SJCRH30 (cell line): ENCODE measurements around the gene METTL6. TPM values are rescaled to one million over a fixed set of nuclear protein-coding genes. Genes with fewer than 3 reads are reported as not detected.
"Not testable (repeated sequence)": the region's sequence is repeated elsewhere in the genome, so short reads cannot be mapped to it uniquely, and the experiment has no call there.

Experiments
- DNase-seq, 2 experiments: peaks; one replicate each; pipeline ENCODE4 v3.0.0-alpha.2; 2015 to 2020
- H3K27ac ChIP-seq: fragments of 250-450 bp; sonication (Bioruptor Pico); 2 replicates; pipeline ENCODE4 v1.5.1; 2020; ENCODE audit warnings: mild to moderate bottlenecking, moderate library complexity
- H3K27me3 ChIP-seq: fragments of 250-450 bp; sonication (Bioruptor Pico); 2 replicates; pipeline ENCODE4 v1.5.1; 2020; ENCODE audit warnings: mild to moderate bottlenecking, moderate library complexity
- H3K36me3 ChIP-seq: fragments of 250-450 bp; sonication (Bioruptor Pico); 2 replicates; pipeline ENCODE4 v1.5.1; 2020; ENCODE audit warnings: mild to moderate bottlenecking, moderate library complexity
- H3K4me1 ChIP-seq: fragments of 250-450 bp; sonication (Bioruptor Pico); 2 replicates; pipeline ENCODE4 v1.5.1; 2020; ENCODE audit warnings: mild to moderate bottlenecking, moderate library complexity
- H3K4me3 ChIP-seq: fragments of 250-450 bp; sonication (Bioruptor Pico); 2 replicates; pipeline ENCODE4 v1.5.1; 2020; ENCODE audit warnings: mild to moderate bottlenecking, moderate library complexity
- H3K9me3 ChIP-seq: fragments of 250-450 bp; sonication (Bioruptor Pico); replicated peaks from 2 replicates; pipeline ENCODE4 v1.5.1; 2020; ENCODE audit warnings: mild to moderate bottlenecking, moderate library complexity
- total RNA-seq: library from RNA; depleted of rRNA; stranded (reverse); fragments of >200 nt; shearing (Covaris generic); gene quantifications from 2 replicates; pipeline ENCODE4 v1.2.3, GENCODE V29; 2014

METTL6 gene
- total RNA-seq, 1 experiment from 2014 or later: 23.8 TPM

GRCh38 chr3:15433531-15433930, 6.2 kb upstream of the METTL6 start:
- Histone ChIP-seq H3K4me3 (no peak overlapping the region), H3K9me3 (no peaks in the 10 kb centered on the region), H3K36me3 (peaks cover 34% of the 10 kb centered on the region), H3K27ac (no peak overlapping the region), H3K4me1 (peaks cover 4% of the 10 kb centered on the region; the same call in 1 of the 2 replicates), H3K27me3 (no peaks in the 10 kb centered on the region)
- DNase-seq: no peak

GRCh38 chr3:15431256-15431837, 4.0 kb upstream of the METTL6 start:
- Histone ChIP-seq H3K4me3 (no peak overlapping the region), H3K9me3 (no peaks in the 10 kb centered on the region), H3K27ac (no peak overlapping the region), H3K4me1 (peaks cover 4% of the 10 kb centered on the region; the same call in 1 of the 2 replicates), H3K27me3 (no peaks in the 10 kb centered on the region), H3K36me3 (peaks cover 25% of the 10 kb centered on the region)
- DNase-seq: no peak

- peaks cover 22% of the 10 kb centered on the region for H3K36me3 ChIP-seq
- H3K9me3 ChIP-seq: no peaks in the 10 kb centered on the region
- H3K4me3 ChIP-seq: no peak overlapping the region
- H3K4me1 ChIP-seq: peaks cover 4% of the 10 kb centered on the region; the same call in 1 of the 2 replicates
- no peaks in the 10 kb centered on the region for H3K27me3 ChIP-seq
- no peak for DNase-seq
- H3K27ac ChIP-seq: no peak overlapping the region
These were observed 3.3 kb upstream of the METTL6 start for GRCh38 chr3:15430624-15431023.

GRCh38 chr3:15429080-15429479, 1.7 kb upstream of the METTL6 start:
- no peak for DNase-seq
- H3K36me3 ChIP-seq: peaks cover 16% of the 10 kb centered on the region
- peak overlapping the region; percentile 96; the same call in 1 of the 2 replicates for H3K4me3 ChIP-seq
- H3K27me3 ChIP-seq: no peaks in the 10 kb centered on the region
- no peak overlapping the region for H3K27ac ChIP-seq
- H3K4me1 ChIP-seq: peaks cover 4% of the 10 kb centered on the region; the same call in 1 of the 2 replicates
- H3K9me3 ChIP-seq: no peaks in the 10 kb centered on the region

- Histone ChIP-seq H3K4me1 (peaks cover 4% of the 10 kb centered on the region; the same call in 1 of the 2 replicates), H3K9me3 (no peaks in the 10 kb centered on the region), H3K36me3 (peaks cover 20% of the 10 kb centered on the region), H3K4me3 (peak overlapping the region; percentile 96), H3K27me3 (no peaks in the 10 kb centered on the region), H3K27ac (no peak overlapping the region)
- DNase-seq: no peak
These were observed 1.2 kb upstream of the METTL6 start for GRCh38 chr3:15428539-15428938.

GRCh38 chr3:15427981-15428380, 637 bp upstream of the METTL6 start:
- H3K27me3 ChIP-seq: no peaks in the 10 kb centered on the region
- peaks cover 4% of the 10 kb centered on the region; the same call in 1 of the 2 replicates for H3K4me1 ChIP-seq
- peak overlapping the region; percentile 96 for H3K4me3 ChIP-seq
- peak overlapping the region; percentile 80 for H3K27ac ChIP-seq
- H3K36me3 ChIP-seq: peaks cover 20% of the 10 kb centered on the region
- H3K9me3 ChIP-seq: no peaks in the 10 kb centered on the region
- DNase-seq: peak in 1 of 2 experiments; percentile 9

- Histone ChIP-seq H3K9me3 (no peaks in the 10 kb centered on the region), H3K4me1 (peaks cover 4% of the 10 kb centered on the region; the same call in 1 of the 2 replicates), H3K27me3 (no peaks in the 10 kb centered on the region), H3K27ac (peak overlapping the region; percentile 80), H3K36me3 (peaks cover 15% of the 10 kb centered on the region), H3K4me3 (peak overlapping the region; percentile 96)
- peak in 1 of 2 experiments; percentile 7 for DNase-seq
These were observed 695 bp downstream of the METTL6 start for GRCh38 chr3:15426579-15427118.

GRCh38 chr3:15420871-15421270, 6.5 kb downstream of the METTL6 start:
- DNase-seq: no peak
- H3K4me1 ChIP-seq: no peaks in the 10 kb centered on the region
- no peaks in the 10 kb centered on the region for H3K27me3 ChIP-seq
- H3K9me3 ChIP-seq: no peaks in the 10 kb centered on the region
- H3K36me3 ChIP-seq: peaks cover 16% of the 10 kb centered on the region
- H3K27ac ChIP-seq: no peak overlapping the region
- no peak overlapping the region for H3K4me3 ChIP-seq

- not testable (repeated sequence) for H3K27me3 ChIP-seq, H3K4me3 ChIP-seq, H3K4me1 ChIP-seq, H3K27ac ChIP-seq, H3K9me3 ChIP-seq, DNase-seq
- peaks cover 17% of the 10 kb centered on the region; the same call in 1 of the 2 replicates for H3K36me3 ChIP-seq
These were observed 16.4 kb downstream of the METTL6 start for GRCh38 chr3:15410966-15411365.

GRCh38 chr3:15409774-15410173, 17.6 kb downstream of the METTL6 start:
- Histone ChIP-seq H3K36me3 (peaks cover 16% of the 10 kb centered on the region; the same call in 1 of the 2 replicates), H3K27me3 (no peaks in the 10 kb centered on the region), H3K4me1 (no peaks in the 10 kb centered on the region), H3K9me3 (no peaks in the 10 kb centered on the region), H3K4me3 (no peak overlapping the region), H3K27ac (no peak overlapping the region)
- DNase-seq: no peak

GRCh38 chr3:15409239-15409638, 18.1 kb downstream of the METTL6 start:
- Histone ChIP-seq H3K27me3 (no peaks in the 10 kb centered on the region), H3K4me1 (no peaks in the 10 kb centered on the region), H3K9me3 (no peaks in the 10 kb centered on the region), H3K36me3 (peaks cover 12% of the 10 kb centered on the region; the same call in 1 of the 2 replicates), H3K27ac (no peak overlapping the region), H3K4me3 (no peak overlapping the region)
- no peak for DNase-seq

- Histone ChIP-seq H3K9me3 (no peaks in the 10 kb centered on the region), H3K4me3 (no peak overlapping the region), H3K27me3 (no peaks in the 10 kb centered on the region), H3K4me1 (no peaks in the 10 kb centered on the region), H3K36me3 (peaks cover 4% of the 10 kb centered on the region; the same call in 1 of the 2 replicates), H3K27ac (no peak overlapping the region)
- DNase-seq: peak in 1 of 2 experiments; percentile 60
These were observed 21.8 kb downstream of the METTL6 start for GRCh38 chr3:15405448-15406050.

GRCh38 chr3:15404767-15405166, 22.6 kb downstream of the METTL6 start:
- DNase-seq: no peak
- Histone ChIP-seq H3K4me1 (no peaks in the 10 kb centered on the region), H3K27ac (no peak overlapping the region), H3K4me3 (no peak overlapping the region), H3K9me3 (no peaks in the 10 kb centered on the region), H3K27me3 (no peaks in the 10 kb centered on the region), H3K36me3 (no peaks in the 10 kb centered on the region; the same call in 1 of the 2 replicates)

GRCh38 chr3:15403965-15404364, 23.4 kb downstream of the METTL6 start:
- Histone ChIP-seq H3K27ac (no peak overlapping the region), H3K36me3 (no peaks in the 10 kb centered on the region; the same call in 1 of the 2 replicates), H3K4me1 (no peaks in the 10 kb centered on the region), H3K9me3 (no peaks in the 10 kb centered on the region), H3K27me3 (no peaks in the 10 kb centered on the region), H3K4me3 (no peak overlapping the region)
- DNase-seq: no peak

GRCh38 chr3:15403495-15403894, 23.8 kb downstream of the METTL6 start:
- Histone ChIP-seq H3K36me3 (no peaks in the 10 kb centered on the region; the same call in 1 of the 2 replicates), H3K4me3 (no peak overlapping the region), H3K27ac (no peak overlapping the region), H3K4me1 (no peaks in the 10 kb centered on the region), H3K9me3 (no peaks in the 10 kb centered on the region), H3K27me3 (no peaks in the 10 kb centered on the region)
- no peak for DNase-seq
